Astrocyte of the spinal cord (primary cell): Measurements from ENCODE around the gene WDR89.
A peak's percentile ranks its signal among the peaks of the same experiment; 100 is the strongest.

ENCODE experiments used
- DNase-seq: peaks from one replicate; pipeline ENCODE4 v3.0.0; 2011; ENCODE audit warnings: low read depth, low spot score
- H3K4me3 ChIP-seq: 2 replicates; pipeline ENCODE4 v1.5.1; 2011; ENCODE audit warnings: low read depth, mild to moderate bottlenecking, low read length, moderate library complexity
- in situ Hi-C: cut with HindIII; loops from 2 replicates; pipeline ENCODE4 v1.10.0; 2017; ENCODE audit warnings: low sequenced_read_pairs
- TF ChIP-seq, protein P1 (sequence below): IDR thresholded peaks from 2 replicates; pipeline ENCODE4 v1.5.1; 2012; ENCODE audit warnings: low read depth, mild to moderate bottlenecking, low read length, inconsistent platforms

WDR89 gene, protein sequence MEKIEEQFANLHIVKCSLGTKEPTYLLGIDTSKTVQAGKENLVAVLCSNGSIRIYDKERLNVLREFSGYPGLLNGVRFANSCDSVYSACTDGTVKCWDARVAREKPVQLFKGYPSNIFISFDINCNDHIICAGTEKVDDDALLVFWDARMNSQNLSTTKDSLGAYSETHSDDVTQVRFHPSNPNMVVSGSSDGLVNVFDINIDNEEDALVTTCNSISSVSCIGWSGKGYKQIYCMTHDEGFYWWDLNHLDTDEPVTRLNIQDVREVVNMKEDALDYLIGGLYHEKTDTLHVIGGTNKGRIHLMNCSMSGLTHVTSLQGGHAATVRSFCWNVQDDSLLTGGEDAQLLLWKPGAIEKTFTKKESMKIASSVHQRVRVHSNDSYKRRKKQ

DNA sequence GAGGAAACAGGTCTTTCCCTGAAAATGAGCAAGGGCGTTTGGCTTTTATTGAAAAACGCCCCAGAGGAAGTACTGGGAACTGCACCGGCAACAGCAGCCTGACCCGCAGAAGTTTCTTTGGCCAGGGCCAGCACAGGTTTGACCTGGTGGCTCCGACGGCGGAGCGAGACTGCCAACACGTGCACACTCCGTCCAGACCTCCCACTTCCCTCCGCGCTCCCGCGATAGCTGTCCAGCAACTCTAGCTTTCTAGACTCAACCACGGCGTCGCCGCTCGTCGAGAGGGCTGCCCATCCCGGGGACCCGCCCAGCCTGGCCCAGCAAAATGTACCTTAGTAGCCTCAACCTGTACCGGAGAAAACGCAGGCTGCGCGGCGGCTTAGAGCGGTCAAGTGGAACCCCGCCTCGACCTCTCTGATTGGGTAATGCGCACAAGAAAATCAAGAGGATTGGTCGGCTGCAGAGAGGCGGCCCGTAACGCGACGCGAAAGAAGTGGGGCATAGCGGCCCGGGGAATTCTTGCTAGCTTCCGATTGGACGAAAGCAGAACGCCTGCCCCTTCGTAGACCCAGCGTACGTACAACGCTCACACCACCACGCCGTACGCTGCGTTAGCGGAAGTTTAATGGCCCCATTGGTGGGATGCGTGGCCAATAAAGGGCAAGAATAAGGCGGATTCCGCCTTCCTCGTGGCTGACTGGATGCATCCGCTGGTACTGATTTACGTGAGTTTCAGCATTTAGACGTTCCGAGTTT is at the start of gene WDR89:
Gene WDR89, minus strand, starts transcription at position 399 of the 756 bp plus-strand sequence. CDS start 41,929 bp downstream, outside the sequence.
- TF ChIP-seq, protein P1, sequence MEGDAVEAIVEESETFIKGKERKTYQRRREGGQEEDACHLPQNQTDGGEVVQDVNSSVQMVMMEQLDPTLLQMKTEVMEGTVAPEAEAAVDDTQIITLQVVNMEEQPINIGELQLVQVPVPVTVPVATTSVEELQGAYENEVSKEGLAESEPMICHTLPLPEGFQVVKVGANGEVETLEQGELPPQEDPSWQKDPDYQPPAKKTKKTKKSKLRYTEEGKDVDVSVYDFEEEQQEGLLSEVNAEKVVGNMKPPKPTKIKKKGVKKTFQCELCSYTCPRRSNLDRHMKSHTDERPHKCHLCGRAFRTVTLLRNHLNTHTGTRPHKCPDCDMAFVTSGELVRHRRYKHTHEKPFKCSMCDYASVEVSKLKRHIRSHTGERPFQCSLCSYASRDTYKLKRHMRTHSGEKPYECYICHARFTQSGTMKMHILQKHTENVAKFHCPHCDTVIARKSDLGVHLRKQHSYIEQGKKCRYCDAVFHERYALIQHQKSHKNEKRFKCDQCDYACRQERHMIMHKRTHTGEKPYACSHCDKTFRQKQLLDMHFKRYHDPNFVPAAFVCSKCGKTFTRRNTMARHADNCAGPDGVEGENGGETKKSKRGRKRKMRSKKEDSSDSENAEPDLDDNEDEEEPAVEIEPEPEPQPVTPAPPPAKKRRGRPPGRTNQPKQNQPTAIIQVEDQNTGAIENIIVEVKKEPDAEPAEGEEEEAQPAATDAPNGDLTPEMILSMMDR = peak; percentile 77
- DNase-seq = peak; percentile 100
- peak within 1 kb of the TSS; percentile 70 for H3K4me3 ChIP-seq
- in situ Hi-C loops = no loop called here

DNA sequence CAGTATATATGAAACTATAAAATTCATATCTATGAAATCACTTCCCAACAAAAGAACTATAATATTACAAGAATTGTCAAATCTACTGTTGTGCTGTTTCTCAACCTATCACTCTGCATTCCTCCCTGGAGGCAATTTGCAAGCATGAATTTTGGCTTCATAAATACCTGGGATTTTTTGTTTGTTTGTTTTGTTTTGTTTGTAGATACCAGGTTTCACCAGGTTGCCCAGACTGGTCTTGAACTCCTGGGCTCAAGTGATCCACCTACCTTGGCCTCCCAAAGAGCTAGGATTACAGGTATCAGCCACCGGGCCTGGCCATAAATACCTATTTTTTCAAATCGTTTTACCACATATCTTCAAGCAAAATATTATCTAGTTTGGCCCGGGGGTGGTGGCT is 47.5 kb upstream of the WDR89 start:
- TF ChIP-seq, protein P1 = no peak
- H3K4me3 ChIP-seq = no peak overlapping the region
- no peak for DNase-seq
- in situ Hi-C loops = no loop called here

DNA sequence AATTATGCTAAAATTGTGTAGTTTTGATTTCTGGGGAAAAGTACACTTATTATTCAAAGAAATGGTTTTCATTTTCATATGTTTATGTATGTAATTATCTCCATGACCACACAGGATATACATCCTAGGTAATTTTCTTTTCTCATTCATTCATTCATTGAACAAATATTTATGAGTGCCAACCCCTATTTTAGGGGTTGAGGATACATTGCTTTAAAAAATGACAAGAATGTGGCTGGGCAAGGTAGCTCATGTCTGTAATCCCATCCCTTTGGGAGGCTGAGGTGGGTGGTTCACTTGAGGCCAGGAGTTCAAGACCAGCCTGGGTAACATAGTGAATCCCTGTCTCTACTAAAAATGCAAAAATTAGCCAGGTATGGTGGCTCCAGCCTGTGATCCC is 45.3 kb upstream of the WDR89 start:
- no peak overlapping the region for H3K4me3 ChIP-seq
- no peak for DNase-seq
- TF ChIP-seq, protein P1 = no peak
- in situ Hi-C loops = no loop called here

DNA sequence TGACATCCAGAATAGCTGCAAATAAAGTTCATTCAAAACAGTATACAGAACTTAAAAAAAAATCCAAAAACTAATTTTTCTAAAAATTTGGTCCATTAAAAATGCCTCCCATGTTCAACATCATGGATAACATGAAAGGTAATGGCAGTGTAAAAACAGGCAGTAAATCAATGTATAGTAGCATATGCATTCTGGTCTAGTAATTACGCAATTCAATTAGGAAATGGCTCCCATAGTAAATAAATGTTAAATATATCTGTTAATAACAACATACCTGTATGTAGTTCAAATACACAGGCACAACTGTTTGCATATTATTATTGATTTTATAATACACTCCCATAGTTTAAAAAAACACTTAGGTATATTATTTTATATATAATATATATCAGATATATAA is 43.7 kb upstream of the WDR89 start:
- no peak overlapping the region for H3K4me3 ChIP-seq
- no peak for DNase-seq
- in situ Hi-C loops = no loop called here
- TF ChIP-seq, protein P1 = no peak

DNA sequence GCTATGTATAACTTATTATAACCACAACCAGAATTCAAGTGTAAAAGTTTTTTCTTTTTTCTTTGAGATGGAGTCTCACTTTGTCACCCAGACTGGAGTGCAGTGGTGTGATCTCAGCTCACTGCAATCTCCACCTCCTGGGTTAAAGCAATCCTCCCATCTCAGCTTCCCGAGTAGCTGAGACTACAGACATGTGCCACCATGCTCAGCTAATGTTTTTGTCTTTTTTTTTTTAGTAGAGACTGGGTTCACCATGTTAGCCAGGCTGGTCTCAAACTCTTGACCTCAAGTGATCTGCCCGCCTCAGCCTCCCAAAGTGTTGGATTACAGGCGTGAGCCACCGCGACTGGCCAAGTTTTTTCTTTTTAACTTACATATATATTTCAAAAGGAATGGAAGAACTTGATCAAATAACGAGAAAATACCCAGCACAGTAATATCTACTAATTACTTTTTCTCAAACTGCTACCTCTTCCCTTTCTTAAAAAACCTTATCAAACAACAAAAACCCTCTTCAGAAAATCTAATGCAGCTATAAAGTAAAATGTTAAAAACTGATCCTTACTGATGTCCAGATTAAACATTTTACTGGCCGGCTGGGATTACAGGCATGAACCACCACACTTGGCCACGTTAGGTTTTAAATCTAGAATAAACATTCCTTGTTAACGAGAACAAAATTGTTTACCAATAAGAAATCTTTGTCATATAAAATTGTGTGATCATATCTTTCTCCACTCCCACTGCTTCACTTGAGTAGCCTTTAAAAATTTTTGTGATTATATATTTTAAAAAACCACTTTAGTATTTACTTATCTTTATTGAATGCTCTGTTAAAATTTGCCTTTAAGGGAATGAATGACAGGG is 41.3 kb upstream of the WDR89 start:
- H3K4me3 ChIP-seq = no peak overlapping the region
- TF ChIP-seq, protein P1 = no peak
- no peak for DNase-seq
- in situ Hi-C loops = no loop called here

DNA sequence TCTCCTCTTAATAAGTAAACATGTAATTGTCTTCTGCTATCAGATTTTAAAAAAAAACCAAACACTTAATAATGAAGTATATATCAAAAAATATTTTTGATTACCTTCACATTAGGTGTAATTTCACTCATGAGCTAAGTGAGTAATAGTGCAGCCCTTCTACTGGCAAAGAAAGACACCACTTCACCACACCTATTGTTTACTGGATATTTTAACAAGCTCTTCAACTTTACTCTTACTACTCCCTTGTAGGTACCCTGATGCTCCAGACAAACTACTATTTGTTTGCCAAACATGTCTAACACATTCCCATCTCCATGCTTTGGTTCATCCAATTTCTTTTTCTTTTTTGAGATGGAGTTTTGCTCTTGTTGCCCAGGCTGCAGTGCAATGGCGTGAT is 36.9 kb upstream of the WDR89 start:
- in situ Hi-C loops = no loop called here
- TF ChIP-seq, protein P1 = no peak
- H3K4me3 ChIP-seq = no peak overlapping the region
- DNase-seq = no peak
